T-cell (primary cell): ENCODE results near the gene MYO1C. TPM values are rescaled to one million over a fixed set of nuclear protein-coding genes. Genes with fewer than 3 reads are reported as not detected.

Source experiments
- ATAC-seq, 4 experiments: fragments of 200-7000 bp in 3 of 4; fragments of 150-1000 bp in 1 of 4; cut with Tn5 transposase; replicated peaks in 1 of 4; 1 replicate in 3 of 4; 2 replicates in 1 of 4; pipeline ENCODE4 v1.10.0; 2021; ENCODE audit warnings: moderate library complexity in 3 of 4, mild to moderate bottlenecking in 2 of 4, moderate number of reproducible peaks in 1 of 4
- CTCF ChIA-PET, 2 donors: fragments of 300-600 bp; sonication (Branson Sonifier 250); formaldehyde crosslinking; loops; one replicate each; lab custom pipeline; 2022; ENCODE audit warnings: antibody characterized with exemption in 2 of 2; lab: Charles Lee
- POLR2A ChIA-PET, 2 donors: fragments of 300-600 bp; sonication (Branson Sonifier 250); formaldehyde crosslinking; loops; one replicate each; lab custom pipeline; 2022; ENCODE audit warnings: antibody characterized with exemption in 2 of 2; lab: Charles Lee
- DNase-seq, 35 experiments: peaks; one replicate each; pipeline versions ENCODE4 v3.0.0 to v3.0.0-alpha.2; 2013 to 2023
- H3K27ac ChIP-seq: one replicate; pipeline ENCODE4 v1.5.1; 2013; ENCODE audit warnings: low read length
- H3K27me3 ChIP-seq, 2 experiments: replicated peaks in 1 of 2; 1 replicate in 1 of 2; 2 replicates in 1 of 2; pipeline versions ENCODE4 v1.6.1 to v1.7.0; 2013; ENCODE audit warnings: low read length in 1 of 2, mixed read lengths in 1 of 2; ENCODE audit not compliant: control insufficient read depth in 2 of 2, insufficient read depth in 2 of 2; ENCODE audit errors: extremely low read depth in 1 of 2
- H3K36me3 ChIP-seq, 2 donors: 1 replicate in 1 of 2; 2 replicates in 1 of 2; pipeline versions ENCODE4 v1.6.1 to v1.7.0; 2013; ENCODE audit warnings: low read length in 1 of 2; ENCODE audit not compliant: control insufficient read depth in 2 of 2, insufficient read depth in 1 of 2; ENCODE audit errors: extremely low read depth in 1 of 2
- H3K4me1 ChIP-seq, 2 experiments: 1 replicate in 1 of 2; 2 replicates in 1 of 2; pipeline versions ENCODE4 v1.6.1 to v1.7.0; 2013; ENCODE audit warnings: low read length in 2 of 2, mixed read lengths in 1 of 2; ENCODE audit not compliant: insufficient read depth in 2 of 2, control insufficient read depth in 1 of 2; ENCODE audit errors: extremely low read depth in 1 of 2
- H3K4me3 ChIP-seq, 2 donors: 1 replicate in 1 of 2; 2 replicates in 1 of 2; pipeline versions ENCODE4 v1.5.1 to v1.7.0; 2013; ENCODE audit warnings: mild to moderate bottlenecking in 2 of 2, low read length in 1 of 2, moderate library complexity in 1 of 2; ENCODE audit not compliant: control insufficient read depth in 1 of 2; ENCODE audit errors: extremely low read depth in 1 of 2
- H3K9me3 ChIP-seq: 2 replicates; pipeline ENCODE4 v1.7.0; 2013
- H3K27ac Mint-ChIP-seq, 2 donors: one replicate each; pipeline ENCODE4 v1.8.0; 2020 to 2021; ENCODE audit warnings: mild to moderate bottlenecking in 2 of 2, mixed read lengths in 2 of 2
- H3K27me3 Mint-ChIP-seq, 2 donors: one replicate each; pipeline ENCODE4 v1.8.0; 2021 to 2022; ENCODE audit warnings: mixed read lengths in 2 of 2
- H3K36me3 Mint-ChIP-seq: one replicate; pipeline ENCODE4 v1.8.0; 2021; ENCODE audit warnings: mixed read lengths
- H3K4me1 Mint-ChIP-seq, 3 donors: one replicate each; pipeline ENCODE4 v1.8.0; 2020 to 2022; ENCODE audit warnings: mixed read lengths in 3 of 3, mild to moderate bottlenecking in 1 of 3
- H3K4me3 Mint-ChIP-seq, 3 donors: one replicate each; pipeline ENCODE4 v1.8.0; 2020 to 2022; ENCODE audit warnings: mild to moderate bottlenecking in 3 of 3, mixed read lengths in 3 of 3, moderate library complexity in 3 of 3
- H3K9me3 Mint-ChIP-seq, 3 donors: one replicate each; pipeline ENCODE4 v1.8.0; 2020 to 2022; ENCODE audit warnings: mixed read lengths in 3 of 3
- WGBS: methylation state at CpG from one replicate; pipeline ENCODE4 v1.1.5; 2013; ENCODE audit warnings: missing lambda C conversion rate; ENCODE audit not compliant: insufficient coverage; 5-methylcytosine and 5-hydroxymethylcytosine counted together
- total RNA-seq, 35 experiments: library from RNA in 6 of 35; stranded (reverse) in 6 of 35; fragments of 120-200 nt in 1 of 35; gene quantifications; one replicate each; pipeline versions ENCODE4 v1.2.1 to v1.2.4 and lab custom pipeline; 2013 to 2026

MYO1C gene, protein sequence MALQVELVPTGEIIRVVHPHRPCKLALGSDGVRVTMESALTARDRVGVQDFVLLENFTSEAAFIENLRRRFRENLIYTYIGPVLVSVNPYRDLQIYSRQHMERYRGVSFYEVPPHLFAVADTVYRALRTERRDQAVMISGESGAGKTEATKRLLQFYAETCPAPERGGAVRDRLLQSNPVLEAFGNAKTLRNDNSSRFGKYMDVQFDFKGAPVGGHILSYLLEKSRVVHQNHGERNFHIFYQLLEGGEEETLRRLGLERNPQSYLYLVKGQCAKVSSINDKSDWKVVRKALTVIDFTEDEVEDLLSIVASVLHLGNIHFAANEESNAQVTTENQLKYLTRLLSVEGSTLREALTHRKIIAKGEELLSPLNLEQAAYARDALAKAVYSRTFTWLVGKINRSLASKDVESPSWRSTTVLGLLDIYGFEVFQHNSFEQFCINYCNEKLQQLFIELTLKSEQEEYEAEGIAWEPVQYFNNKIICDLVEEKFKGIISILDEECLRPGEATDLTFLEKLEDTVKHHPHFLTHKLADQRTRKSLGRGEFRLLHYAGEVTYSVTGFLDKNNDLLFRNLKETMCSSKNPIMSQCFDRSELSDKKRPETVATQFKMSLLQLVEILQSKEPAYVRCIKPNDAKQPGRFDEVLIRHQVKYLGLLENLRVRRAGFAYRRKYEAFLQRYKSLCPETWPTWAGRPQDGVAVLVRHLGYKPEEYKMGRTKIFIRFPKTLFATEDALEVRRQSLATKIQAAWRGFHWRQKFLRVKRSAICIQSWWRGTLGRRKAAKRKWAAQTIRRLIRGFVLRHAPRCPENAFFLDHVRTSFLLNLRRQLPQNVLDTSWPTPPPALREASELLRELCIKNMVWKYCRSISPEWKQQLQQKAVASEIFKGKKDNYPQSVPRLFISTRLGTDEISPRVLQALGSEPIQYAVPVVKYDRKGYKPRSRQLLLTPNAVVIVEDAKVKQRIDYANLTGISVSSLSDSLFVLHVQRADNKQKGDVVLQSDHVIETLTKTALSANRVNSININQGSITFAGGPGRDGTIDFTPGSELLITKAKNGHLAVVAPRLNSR
- 10 to 100 TPM; 18.0 to 41.5 (median 31.2) TPM for total RNA-seq
- 11.9 TPM for total RNA-seq (2013)
- 17.9 to 98.9 (median 30.5) reads per million in 29 experiments for total RNA-seq (lab: John Stamatoyannopoulos, UW)

DNA sequence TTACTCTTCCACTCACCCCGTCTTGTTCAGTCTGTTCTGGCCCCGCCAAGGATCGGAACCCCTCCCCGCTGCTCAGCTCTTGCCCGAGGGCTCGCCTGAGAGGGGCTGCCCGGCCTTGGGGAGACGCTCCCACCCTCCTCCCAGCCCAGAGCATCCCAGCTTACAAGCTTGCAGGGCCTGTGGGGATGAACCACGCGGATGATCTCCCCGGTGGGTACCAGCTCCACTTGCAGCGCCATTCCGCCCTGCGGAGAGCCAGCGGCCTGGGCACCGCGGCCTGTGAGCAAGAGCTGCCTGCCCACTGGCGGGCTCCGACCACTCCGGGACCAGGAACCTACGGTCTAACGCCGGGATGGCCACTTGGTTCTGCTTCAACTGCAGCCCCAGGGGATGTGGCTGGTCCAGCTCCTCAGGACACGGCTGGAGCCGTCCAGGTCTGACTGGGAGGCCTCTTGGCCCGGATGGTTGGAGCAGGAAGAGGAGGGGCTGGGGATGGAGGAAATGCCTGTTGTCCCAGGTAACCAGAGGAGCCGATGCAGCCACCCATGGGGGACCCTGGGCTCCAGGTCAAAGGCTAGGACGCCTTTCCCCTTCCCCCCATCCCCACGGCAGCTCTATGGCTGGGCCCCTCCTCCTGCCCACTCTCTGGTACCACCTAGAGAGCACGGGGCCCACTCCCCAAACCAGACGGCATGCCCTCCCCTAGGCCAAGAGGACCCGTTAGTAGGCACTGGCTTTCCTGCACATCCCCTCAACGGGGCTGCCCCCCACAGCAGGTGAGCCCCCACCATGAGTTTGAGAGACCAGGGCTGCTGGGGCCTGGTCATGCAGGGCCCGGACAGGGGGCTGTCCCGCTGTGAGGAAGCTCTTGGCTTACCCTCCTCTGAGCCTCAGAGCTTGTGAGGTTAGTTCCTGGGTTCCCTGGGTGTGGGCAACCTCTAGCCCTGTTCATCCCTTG, at the start of gene MYO1C:
MYO1C (minus strand) TSS at position 438 of the 958 bp plus-strand sequence; CDS start at position 239, 199 bp downstream.
- Mint-ChIP-seq H3K27ac (peak within 1 kb of the TSS; percentile 16 to 49), H3K9me3 (no peaks in the 10 kb centered on the region), H3K4me1 (peaks cover 27 to 34% (median 27%) of the 10 kb centered on the region in 3 donors), H3K4me3 (peak within 1 kb of the TSS; percentile 77 to 81 (median 81)), H3K36me3 (no peaks in the 10 kb centered on the region), H3K27me3 (no peaks in the 10 kb centered on the region)
- H3K4me1 ChIP-seq, result peaks cover 9 to 40% of the 10 kb centered on the region in 2 experiments
- no peak within 1 kb of the TSS for H3K27ac ChIP-seq
- DNase-seq (peak in 1 of 35 experiments; percentile 21), ATAC-seq (no peak)
- CTCF ChIA-PET, result no interaction called here
- 76% methylated on average over 23 of the region's 35 CpGs for WGBS
- peaks cover 0 to 2% of the 10 kb centered on the region in 2 experiments for H3K27me3 ChIP-seq
- POLR2A ChIA-PET, result no interaction called here
- H3K9me3 ChIP-seq, result no peaks in the 10 kb centered on the region
- H3K4me3 ChIP-seq, result peak within 1 kb of the TSS in 1 of 2 donors; percentile 39
- peaks cover 12 to 18% of the 10 kb centered on the region in 2 donors for H3K36me3 ChIP-seq

- H3K27me3 Mint-ChIP-seq, result no peaks in the 10 kb centered on the region
- no peak overlapping the region for H3K27ac ChIP-seq
- no peaks in the 10 kb centered on the region for H3K27me3 ChIP-seq
- no peak overlapping the region for H3K27ac Mint-ChIP-seq
- H3K4me3 ChIP-seq, result no peak overlapping the region
- ATAC-seq, result no peak
- H3K4me1 Mint-ChIP-seq, result peaks cover 0 to 2% (median 0%) of the 10 kb centered on the region in 3 donors
- H3K9me3 Mint-ChIP-seq, result no peaks in the 10 kb centered on the region
- ChIA-PET CTCF (no interaction called here), POLR2A (interaction anchor here in 1 of 2 donors (0.6 kb wide), 1 partner anchor 104 kb away, joined by 5 read pairs; no protein-coding TSS in a partner anchor)
- no peaks in the 10 kb centered on the region for H3K9me3 ChIP-seq
- H3K36me3 ChIP-seq, result peaks cover 9 to 71% of the 10 kb centered on the region in 2 donors
- no peak for DNase-seq
- peaks cover 41% of the 10 kb centered on the region for H3K36me3 Mint-ChIP-seq
- H3K4me1 ChIP-seq, result no peaks in the 10 kb centered on the region
- 100% methylated on average over 2 of the region's 4 CpGs for whole genome bisulfite sequencing
- no peak overlapping the region for H3K4me3 Mint-ChIP-seq
These were observed 49.0 kb upstream of the MYO1C start for GRCh38 chr17:1541367-1541904.

GRCh38 chr17:1539811-1540210, 47.3 kb upstream of the MYO1C start:
- H3K9me3 ChIP-seq, result no peaks in the 10 kb centered on the region
- CTCF ChIA-PET, result no interaction called here
- H3K36me3 ChIP-seq, result peaks cover 9 to 71% of the 10 kb centered on the region in 2 donors
- Mint-ChIP-seq H3K4me1 (peaks cover 0 to 2% (median 0%) of the 10 kb centered on the region in 3 donors), H3K9me3 (no peaks in the 10 kb centered on the region), H3K27ac (no peak overlapping the region), H3K4me3 (no peak overlapping the region), H3K36me3 (peaks cover 36% of the 10 kb centered on the region), H3K27me3 (no peaks in the 10 kb centered on the region)
- DNase-seq (no peak), ATAC-seq (no peak)
- 95% methylated on average over 11 of the region's 15 CpGs for WGBS
- POLR2A ChIA-PET, result no interaction called here
- no peaks in the 10 kb centered on the region for H3K27me3 ChIP-seq
- no peaks in the 10 kb centered on the region for H3K4me1 ChIP-seq
- H3K27ac ChIP-seq, result no peak overlapping the region
- H3K4me3 ChIP-seq, result no peak overlapping the region

DNA sequence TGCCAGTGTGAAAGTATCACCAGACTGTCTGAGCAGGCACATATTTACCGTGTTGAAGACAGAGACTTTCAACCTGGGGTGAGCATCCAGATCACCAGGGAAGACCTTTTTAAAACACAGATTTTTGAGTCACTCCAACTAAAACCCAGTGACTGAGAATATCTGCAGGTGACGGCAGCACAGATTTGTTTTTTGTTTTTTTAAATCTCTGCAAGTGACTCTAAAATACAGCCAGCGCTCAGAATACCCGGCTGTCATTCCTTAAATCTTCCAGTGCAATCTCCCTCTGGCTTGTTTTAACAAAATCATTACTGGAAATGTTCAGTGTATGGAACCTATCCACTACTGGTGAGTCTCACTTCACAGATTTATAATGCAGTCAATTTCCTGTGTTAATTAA, 43.3 kb upstream of the MYO1C start:
- Mint-ChIP-seq H3K27ac (no peak overlapping the region), H3K4me1 (peaks cover 0 to 12% (median 2%) of the 10 kb centered on the region in 3 donors), H3K9me3 (no peaks in the 10 kb centered on the region), H3K4me3 (no peak overlapping the region), H3K27me3 (no peaks in the 10 kb centered on the region), H3K36me3 (peaks cover 26% of the 10 kb centered on the region)
- no peaks in the 10 kb centered on the region for H3K27me3 ChIP-seq
- no peak overlapping the region for H3K4me3 ChIP-seq
- H3K4me1 ChIP-seq, result no peaks in the 10 kb centered on the region
- ATAC-seq, result no peak
- DNase-seq, result no peak
- H3K9me3 ChIP-seq, result no peaks in the 10 kb centered on the region
- H3K36me3 ChIP-seq, result peaks cover 12 to 63% of the 10 kb centered on the region in 2 donors
- ChIA-PET POLR2A (no interaction called here), CTCF (interaction anchor here in 1 of 2 donors (0.5 to 0.6 kb wide), 2 partner anchors 130 to 157 kb away, joined by 3 to 4 read pairs; no protein-coding TSS in a partner anchor)
- 100% methylated on average over 2 of the region's 4 CpGs for WGBS
- no peak overlapping the region for H3K27ac ChIP-seq

- Mint-ChIP-seq H3K36me3 (peaks cover 27% of the 10 kb centered on the region), H3K27me3 (no peaks in the 10 kb centered on the region), H3K4me3 (no peak overlapping the region), H3K27ac (no peak overlapping the region), H3K4me1 (peaks cover 0 to 12% (median 2%) of the 10 kb centered on the region in 3 donors), H3K9me3 (no peaks in the 10 kb centered on the region)
- Histone ChIP-seq H3K4me1 (no peaks in the 10 kb centered on the region), H3K4me3 (no peak overlapping the region), H3K27me3 (no peaks in the 10 kb centered on the region), H3K9me3 (no peaks in the 10 kb centered on the region), H3K36me3 (peaks cover 13 to 49% of the 10 kb centered on the region in 2 donors), H3K27ac (no peak overlapping the region)
- ChIA-PET CTCF (interaction anchor here (0.5 to 2.3 kb wide), 6 partner anchors 18 to 201 kb away, joined by 3 to 39 read pairs (median 5); partner anchors contain the start of gene INPP5K (in 1 of the 2)), POLR2A (interaction anchor here in 1 of 2 donors (0.6 kb wide), 1 partner anchor 274 kb away, joined by 5 read pairs; no protein-coding TSS in a partner anchor)
- DNase-seq, result no peak
- 99% methylated on average over 20 of the region's 24 CpGs for WGBS
- ATAC-seq, result no peak
These were observed 41.3 kb upstream of the MYO1C start for GRCh38 chr17:1533661-1534325.
